ENCODE measurements around the gene DNM1.

DNM1 gene

GRCh38 chr9:128280084-128280622, 77.0 kb downstream of the DNM1 start:
- no peak for DNase-seq

GRCh38 chr9:128282500-128282899, 79.3 kb downstream of the DNM1 start:
- DNase-seq = no peak

- no peak for DNase-seq
Observed at GRCh38 chr9:128285033-128285784, 82.0 kb downstream of the DNM1 start.

- DNase-seq = no peak
Observed at GRCh38 chr9:128286440-128286839, 83.3 kb downstream of the DNM1 start.

GRCh38 chr9:128288273-128289004, 85.3 kb downstream of the DNM1 start:
- no peak for DNase-seq

DNA sequence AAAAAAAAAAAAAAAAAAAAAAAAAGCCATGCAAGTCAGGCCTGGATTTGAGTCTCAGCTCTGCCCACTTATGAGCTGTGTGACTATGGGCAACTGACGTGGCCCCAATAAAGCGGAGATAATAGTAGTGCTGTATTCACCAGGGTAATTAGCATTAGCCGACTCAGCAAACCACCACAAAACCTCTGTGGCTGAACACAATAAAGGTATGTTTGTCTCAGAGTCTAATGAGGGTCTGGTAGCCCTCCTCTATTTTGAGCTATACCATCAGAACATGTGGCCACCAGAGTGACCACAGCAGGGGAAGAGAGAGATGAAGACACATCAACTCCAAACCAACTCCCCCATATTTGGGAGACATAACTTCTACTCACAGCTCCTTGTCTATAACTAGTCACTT, 88.8 kb downstream of the DNM1 start:
- DNase-seq = no peak

GRCh38 chr9:128293091-128293490, 89.9 kb downstream of the DNM1 start:
- no peak for DNase-seq

GRCh38 chr9:128294142-128294541, 91.0 kb downstream of the DNM1 start:
- no peak for DNase-seq

DNA sequence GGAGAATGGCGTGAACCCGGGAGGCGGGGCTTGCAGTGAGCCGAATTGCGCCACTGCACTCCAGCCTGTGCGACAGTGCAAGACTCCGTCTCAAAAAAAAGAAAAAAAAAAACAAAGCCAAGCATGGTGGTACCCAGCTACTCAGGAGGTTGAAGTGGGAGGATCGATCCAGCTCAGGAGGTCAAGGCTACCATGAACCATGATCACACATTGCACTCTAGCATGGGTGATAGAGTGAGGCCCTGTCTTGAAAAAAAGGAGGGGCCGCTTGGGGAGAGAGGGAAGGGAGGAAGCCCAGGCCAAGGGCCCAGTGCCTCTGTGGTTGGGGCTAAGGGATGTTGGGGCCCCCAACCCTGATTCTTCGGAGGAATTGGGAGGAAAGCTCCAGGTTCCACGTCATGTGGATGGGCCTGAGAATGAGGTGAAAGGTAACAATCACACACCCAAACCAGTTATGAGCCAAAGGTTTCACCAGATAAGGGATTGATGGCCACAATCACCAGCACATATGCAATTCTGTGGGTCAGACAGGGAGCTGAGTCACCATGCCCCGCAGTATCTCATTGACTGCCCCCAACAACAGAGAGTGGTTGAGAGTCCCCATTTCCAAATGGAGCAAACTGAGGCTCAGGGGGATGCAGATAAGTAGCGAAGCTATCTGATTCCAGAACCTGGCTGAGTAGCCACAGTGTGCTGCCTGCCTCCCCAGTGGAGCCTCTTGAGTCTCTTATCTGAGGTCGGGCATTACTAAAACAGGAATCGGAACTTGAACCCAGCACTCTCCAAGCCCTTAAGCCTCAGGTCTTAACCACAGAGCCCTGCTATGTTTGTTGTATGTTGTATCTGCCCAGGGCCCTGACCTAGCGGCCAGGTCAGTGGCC, 93.4 kb downstream of the DNM1 start:
- no peak for DNase-seq

DNA sequence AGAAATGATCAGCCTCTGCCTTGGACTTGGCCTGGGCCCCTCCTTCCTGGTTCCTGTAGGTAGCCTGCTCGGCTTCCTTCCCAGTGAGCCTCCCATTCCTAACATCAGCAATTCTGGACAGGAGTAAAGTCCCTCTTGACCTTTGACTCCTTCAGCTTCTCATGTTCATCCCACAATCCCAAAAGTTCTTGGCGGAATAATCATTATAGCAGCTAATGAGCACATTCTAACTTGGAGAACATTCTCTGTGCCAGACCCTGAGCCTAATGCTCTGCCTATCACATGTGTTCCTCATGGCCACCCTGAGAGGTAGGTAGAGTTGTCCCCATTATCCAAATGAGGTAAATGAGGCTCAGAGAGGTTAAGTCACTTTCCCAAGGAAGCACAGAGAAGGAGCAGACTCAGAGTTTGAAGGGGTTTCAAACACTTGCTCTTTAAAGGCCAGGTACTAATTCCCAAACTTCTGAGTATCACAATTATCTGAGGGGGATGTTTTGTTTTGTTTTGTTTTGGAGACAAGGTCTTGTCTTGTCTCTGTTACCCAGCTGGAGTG, 94.1 kb downstream of the DNM1 start:
- DNase-seq = no peak

DNA sequence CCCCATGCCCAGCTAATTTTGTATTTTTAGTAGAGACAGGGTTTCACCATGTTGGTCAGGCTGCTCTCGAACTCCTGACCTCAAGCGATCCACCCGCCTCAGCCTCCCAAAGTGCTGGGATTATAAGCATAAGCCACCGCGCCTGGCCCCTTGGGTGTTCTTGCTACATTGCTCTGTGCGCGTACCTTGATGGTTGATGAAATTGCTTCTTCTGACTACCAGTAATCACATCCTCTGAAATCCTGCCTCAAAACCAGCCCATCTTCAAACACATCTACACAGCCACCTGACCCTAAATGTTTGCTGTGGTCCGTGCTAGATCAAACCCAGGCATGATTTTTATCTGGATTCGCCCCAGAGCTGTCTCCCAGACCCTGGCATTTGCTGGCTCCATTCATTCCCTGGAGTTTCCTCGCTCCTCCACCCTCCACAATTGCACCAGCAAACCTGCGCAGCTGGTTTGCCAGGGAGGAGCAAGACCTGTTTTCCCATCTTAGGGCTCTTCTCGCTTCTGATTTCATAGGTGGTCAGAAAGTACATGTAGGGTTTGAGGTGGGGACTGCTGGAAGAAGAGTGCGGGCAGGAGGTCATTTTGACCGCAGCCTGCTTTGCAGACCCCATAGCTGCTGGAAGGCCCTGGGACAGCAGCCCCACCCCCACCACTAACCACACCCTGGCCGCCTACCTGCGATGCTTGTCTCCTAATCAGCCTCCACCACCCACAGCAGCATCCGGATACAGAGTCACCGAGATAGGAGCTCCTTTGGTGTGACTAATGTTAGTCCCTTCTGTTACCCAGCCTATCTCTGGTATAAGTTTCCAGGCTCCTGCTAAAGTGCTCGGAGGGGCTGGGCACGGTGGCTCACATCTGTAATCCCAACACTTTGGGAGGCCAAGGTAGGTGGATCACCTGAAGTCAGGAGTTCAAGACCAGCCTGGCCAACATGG, 95.6 kb downstream of the DNM1 start:
- DNase-seq = no peak

DNA sequence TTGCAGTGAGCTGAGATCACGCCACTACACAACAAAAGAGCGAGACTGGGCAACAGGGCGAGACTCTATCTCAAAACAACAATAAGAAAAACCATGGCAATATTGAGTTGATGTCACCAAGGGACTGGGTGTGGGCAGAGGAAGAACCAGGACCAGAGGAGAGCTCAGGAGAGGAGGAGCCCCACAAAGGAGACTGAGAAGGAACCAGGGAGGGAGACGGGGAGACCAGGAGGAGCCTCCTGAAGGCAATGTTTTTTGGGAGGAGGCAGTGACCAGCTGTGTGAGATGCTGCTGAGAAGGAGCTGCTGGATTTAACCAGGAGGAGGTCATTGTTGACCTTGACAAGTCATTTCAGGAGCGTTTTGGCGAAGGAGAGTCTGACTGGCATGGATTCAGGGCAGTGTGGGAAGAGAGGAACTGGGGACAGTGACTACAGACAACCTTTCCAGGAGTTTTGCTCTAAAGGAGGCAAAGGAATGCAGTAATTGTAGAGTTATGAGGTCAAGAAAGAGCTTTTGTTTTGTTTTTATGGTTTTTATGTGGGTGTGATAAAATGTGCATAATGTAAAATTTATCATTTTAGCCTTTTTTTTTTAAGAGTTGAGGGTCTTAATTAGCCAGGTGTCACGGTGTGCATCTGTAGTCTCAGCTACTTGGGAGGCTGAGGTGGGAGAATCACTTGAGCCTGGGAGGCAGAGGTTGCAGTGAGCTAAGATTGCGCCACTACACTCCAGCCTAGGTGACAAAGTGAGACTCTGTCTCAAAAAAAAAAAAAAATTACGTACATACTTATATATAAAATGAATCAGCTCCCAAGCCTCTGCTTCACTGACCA, 101.2 kb downstream of the DNM1 start:
- no peak for DNase-seq
